WERI-Rb-1 (cell line): Measurements from ENCODE around the gene SCTR.
A peak's percentile ranks its signal among the peaks of the same experiment; 100 is the strongest.
"Not testable (repeated sequence)": the region's sequence is repeated elsewhere in the genome, so short reads cannot be mapped to it uniquely, and the experiment has no call there.

Experiments used
- DNase-seq: peaks from one replicate; pipeline ENCODE4 v3.0.0-alpha.2; 2020
- H3K27ac ChIP-seq: fragments of 250-450 bp; sonication (Bioruptor Pico); 2 replicates; pipeline ENCODE4 v1.5.1; 2020; ENCODE audit warnings: mild to moderate bottlenecking, moderate library complexity
- H3K27me3 ChIP-seq: fragments of 250-450 bp; sonication (Bioruptor Pico); 2 replicates; pipeline ENCODE4 v1.5.1; 2021; ENCODE audit warnings: mild to moderate bottlenecking, low read depth, moderate library complexity; ENCODE audit not compliant: insufficient read depth, severe bottlenecking
- H3K36me3 ChIP-seq: fragments of 250-450 bp; sonication (Bioruptor Pico); 2 replicates; pipeline ENCODE4 v1.5.1; 2020; ENCODE audit warnings: mild to moderate bottlenecking, moderate library complexity
- H3K4me3 ChIP-seq: 2 replicates; pipeline ENCODE4 v1.5.1; 2011; ENCODE audit warnings: low read depth, mild to moderate bottlenecking, control low read depth, low read length
- H3K9me3 ChIP-seq: fragments of 250-450 bp; sonication (Bioruptor Pico); 2 replicates; pipeline ENCODE4 v1.5.1; 2021; ENCODE audit warnings: mild to moderate bottlenecking, moderate library complexity; ENCODE audit not compliant: severe bottlenecking
- TF ChIP-seq, protein P1 (sequence below): IDR thresholded peaks from 2 replicates; pipeline ENCODE4 v1.5.1; 2011; ENCODE audit warnings: low read depth, mild to moderate bottlenecking, control low read depth, inconsistent platforms, low read length

The SCTR gene

DNA sequence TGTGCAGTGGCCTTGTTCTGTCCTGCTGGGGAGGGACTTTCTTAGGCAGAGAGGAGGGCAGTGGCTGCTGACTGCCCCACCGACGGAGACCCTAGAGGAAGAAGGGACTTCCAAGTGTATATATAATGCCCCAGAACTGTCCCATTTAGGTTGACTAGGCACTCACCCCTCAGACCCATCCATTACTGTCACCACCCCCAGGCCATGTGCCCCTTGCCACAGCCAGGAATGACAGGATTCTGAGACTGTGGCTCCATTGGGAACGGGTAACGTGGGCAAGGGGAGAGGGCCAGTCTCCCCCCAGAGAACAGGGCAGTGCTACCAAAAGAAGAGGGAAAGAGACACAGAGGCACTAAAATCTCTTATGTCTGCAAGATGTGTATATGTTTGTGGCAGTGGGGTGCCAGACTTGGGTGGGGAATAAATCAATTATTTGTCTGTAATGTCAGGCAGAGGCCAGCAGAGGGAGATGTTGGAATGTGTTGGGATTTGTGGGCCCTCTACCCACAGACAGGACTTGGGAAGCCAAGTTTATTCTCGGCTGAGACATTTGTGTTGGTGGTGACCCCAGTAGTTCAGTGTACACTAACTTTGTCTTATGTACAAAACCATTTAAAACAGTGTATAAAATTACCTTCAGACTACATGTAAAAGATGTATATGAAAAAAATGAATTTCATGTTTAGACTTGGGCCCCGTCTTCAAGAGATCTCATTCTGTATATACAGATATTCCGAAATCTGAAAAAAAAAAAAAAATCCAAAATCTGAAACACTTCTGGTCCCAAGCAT lies 116.7 kb downstream of the SCTR start:
- H3K27me3 ChIP-seq = no peaks in the 10 kb centered on the region
- peak; percentile 56 for DNase-seq
- H3K27ac ChIP-seq = no peak overlapping the region
- H3K4me3 ChIP-seq = no peak overlapping the region
- TF ChIP-seq, protein P1, sequence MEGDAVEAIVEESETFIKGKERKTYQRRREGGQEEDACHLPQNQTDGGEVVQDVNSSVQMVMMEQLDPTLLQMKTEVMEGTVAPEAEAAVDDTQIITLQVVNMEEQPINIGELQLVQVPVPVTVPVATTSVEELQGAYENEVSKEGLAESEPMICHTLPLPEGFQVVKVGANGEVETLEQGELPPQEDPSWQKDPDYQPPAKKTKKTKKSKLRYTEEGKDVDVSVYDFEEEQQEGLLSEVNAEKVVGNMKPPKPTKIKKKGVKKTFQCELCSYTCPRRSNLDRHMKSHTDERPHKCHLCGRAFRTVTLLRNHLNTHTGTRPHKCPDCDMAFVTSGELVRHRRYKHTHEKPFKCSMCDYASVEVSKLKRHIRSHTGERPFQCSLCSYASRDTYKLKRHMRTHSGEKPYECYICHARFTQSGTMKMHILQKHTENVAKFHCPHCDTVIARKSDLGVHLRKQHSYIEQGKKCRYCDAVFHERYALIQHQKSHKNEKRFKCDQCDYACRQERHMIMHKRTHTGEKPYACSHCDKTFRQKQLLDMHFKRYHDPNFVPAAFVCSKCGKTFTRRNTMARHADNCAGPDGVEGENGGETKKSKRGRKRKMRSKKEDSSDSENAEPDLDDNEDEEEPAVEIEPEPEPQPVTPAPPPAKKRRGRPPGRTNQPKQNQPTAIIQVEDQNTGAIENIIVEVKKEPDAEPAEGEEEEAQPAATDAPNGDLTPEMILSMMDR = peak; percentile 75
- no peaks in the 10 kb centered on the region for H3K9me3 ChIP-seq
- no peaks in the 10 kb centered on the region for H3K36me3 ChIP-seq

DNA sequence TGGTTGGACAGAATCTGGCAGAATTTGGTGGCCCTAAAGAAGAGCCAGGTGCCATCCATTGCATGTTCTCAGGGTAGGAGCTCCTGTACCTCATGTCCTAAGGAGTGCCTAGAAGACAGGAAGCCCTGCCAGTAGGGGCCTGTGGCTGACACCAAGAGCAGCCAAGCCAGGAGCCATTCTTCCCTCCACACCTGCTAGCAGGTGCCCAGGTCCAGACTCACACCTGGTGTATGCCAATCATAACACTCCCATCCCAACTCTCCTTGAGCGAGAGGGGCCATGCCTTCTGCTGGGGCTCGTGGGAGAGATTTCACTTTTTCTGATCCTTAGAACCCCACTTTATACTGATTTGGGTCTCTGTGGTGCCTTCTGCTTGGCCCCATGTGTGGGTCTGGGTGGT lies 119.1 kb downstream of the SCTR start:
- DNase-seq = no peak
- no peaks in the 10 kb centered on the region for H3K9me3 ChIP-seq
- no peak overlapping the region for H3K4me3 ChIP-seq
- TF ChIP-seq, protein P1 = no peak
- no peak overlapping the region for H3K27ac ChIP-seq
- no peaks in the 10 kb centered on the region for H3K27me3 ChIP-seq
- no peaks in the 10 kb centered on the region for H3K36me3 ChIP-seq

DNA sequence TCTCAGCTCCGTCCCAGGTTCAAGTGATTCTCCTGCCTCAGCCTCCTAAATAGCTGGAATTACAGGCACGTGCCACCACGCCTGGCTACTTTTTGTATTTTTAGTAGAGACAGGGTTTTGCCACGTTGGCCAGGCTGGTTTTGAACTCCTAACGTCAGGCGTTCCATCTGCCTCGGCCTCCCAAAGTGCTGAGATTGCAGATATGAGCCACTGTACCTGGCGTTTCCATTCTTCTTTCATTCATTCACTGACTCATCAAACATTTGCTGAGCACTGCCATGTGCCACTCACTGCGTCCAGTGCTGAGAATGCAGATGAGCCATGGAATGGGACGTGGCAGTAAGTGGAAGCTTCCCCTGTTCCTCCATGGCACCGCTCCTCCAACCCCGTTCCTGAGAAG lies 120.7 kb downstream of the SCTR start:
- not testable (repeated sequence) for H3K9me3 ChIP-seq, DNase-seq, H3K36me3 ChIP-seq, H3K4me3 ChIP-seq, H3K27me3 ChIP-seq, H3K27ac ChIP-seq

DNA sequence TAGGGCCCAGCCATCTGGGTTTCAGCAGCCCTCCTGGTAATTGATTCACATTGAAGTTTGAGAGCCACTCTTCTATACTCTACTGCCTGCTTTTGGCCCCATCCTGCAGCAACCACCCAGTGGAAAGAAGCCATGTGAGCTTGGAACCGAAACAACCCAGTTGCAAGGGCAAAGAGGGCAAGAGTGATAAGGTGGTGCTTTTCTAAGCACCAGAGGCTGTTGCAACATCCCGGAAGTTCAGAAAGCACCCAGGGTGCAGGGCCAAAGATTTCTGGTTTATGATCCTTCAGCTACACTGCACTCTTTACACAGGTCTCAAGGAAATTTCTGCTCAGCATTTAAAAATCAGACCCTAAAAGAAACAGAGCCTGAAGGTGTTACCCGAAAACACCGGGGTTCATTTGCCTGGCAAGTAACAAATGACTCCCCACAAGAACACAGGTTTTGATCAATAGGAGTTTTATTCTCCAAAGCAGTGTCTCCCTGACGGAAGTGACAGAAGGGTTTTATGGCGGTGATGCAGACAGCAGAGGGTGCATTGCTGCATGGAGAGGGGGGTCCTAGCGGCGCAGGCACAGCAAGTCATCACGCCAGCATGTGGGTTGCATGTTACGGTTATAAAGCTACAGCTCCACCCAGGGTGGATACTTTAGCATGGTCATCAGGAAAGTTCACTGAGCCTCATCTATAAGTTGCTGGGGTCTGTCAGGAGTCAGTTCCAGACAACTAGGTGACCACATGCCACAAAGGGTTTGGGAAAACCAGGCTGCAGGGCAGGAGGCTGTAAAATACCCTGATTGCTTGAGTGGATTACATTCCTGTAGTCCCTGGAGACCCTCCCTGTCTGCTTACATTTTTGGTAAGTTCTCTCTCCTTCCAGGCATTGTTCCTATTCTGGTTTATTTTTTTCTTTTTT lies 121.4 kb downstream of the SCTR start:
- TF ChIP-seq, protein P1 = no peak
- H3K27me3 ChIP-seq = no peaks in the 10 kb centered on the region
- H3K4me3 ChIP-seq = no peak overlapping the region
- no peaks in the 10 kb centered on the region for H3K36me3 ChIP-seq
- no peak for DNase-seq
- no peaks in the 10 kb centered on the region for H3K9me3 ChIP-seq
- no peak overlapping the region for H3K27ac ChIP-seq

DNA sequence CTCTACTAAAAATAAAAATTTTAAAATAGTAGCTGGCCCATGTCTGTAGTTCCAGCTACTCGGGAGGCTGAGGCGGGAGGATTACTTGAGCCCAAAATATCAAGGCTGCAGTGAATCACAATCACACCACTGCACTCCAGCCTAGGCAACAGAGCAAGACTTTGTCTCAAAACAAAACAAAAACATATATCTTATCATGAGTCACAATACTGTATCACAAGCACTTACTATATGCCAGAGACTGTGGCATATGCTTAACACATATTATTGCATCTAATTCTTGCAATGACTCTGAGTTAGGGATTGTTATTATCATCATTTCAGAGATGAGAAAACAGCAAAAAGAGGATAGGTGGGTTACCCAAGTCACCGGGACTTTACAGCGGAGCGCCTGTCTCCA lies 122.2 kb downstream of the SCTR start:
- no peaks in the 10 kb centered on the region for H3K9me3 ChIP-seq
- no peak overlapping the region for H3K4me3 ChIP-seq
- no peak overlapping the region for H3K27ac ChIP-seq
- no peak for DNase-seq
- no peaks in the 10 kb centered on the region for H3K27me3 ChIP-seq
- H3K36me3 ChIP-seq = no peaks in the 10 kb centered on the region
- TF ChIP-seq, protein P1 = no peak

DNA sequence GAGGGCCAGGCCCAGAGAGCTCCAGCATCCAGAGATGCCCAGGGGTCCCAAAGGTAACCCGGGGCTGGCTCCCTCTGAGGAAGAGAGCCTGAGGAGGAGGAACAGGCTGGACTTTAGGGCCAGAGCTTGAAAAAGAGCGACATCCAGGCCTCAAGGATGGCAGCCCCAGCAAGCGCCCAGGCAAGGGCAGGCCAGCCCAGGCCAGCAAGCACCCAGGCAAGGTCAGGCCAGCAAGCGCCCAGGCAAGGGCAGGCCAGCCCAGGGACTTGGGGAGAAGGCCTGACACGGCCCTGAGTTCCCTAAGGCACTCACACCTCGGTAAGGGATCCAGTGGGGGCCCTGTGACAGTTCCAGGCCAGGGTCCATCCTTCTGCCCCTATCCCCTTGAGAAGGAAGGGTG lies 127.1 kb downstream of the SCTR start:
- TF ChIP-seq, protein P1 = no peak
- DNase-seq = no peak
- Histone ChIP-seq H3K9me3 (no peaks in the 10 kb centered on the region), H3K27ac (no peak overlapping the region), H3K4me3 (no peak overlapping the region), H3K36me3 (no peaks in the 10 kb centered on the region), H3K27me3 (no peaks in the 10 kb centered on the region)
